ENCODE data around the gene TRAPPC3L. TPM values are rescaled to one million over a fixed set of nuclear protein-coding genes. Genes with fewer than 3 reads are reported as not detected.
A peak's percentile ranks its signal among the peaks of the same experiment; 100 is the strongest.

Gene TRAPPC3L
- total and polyA plus RNA-seq, 2 of the 13 experiments (the other 11 are each of a cell fraction or from before 2014, with no cell fraction given), result not detected

DNA sequence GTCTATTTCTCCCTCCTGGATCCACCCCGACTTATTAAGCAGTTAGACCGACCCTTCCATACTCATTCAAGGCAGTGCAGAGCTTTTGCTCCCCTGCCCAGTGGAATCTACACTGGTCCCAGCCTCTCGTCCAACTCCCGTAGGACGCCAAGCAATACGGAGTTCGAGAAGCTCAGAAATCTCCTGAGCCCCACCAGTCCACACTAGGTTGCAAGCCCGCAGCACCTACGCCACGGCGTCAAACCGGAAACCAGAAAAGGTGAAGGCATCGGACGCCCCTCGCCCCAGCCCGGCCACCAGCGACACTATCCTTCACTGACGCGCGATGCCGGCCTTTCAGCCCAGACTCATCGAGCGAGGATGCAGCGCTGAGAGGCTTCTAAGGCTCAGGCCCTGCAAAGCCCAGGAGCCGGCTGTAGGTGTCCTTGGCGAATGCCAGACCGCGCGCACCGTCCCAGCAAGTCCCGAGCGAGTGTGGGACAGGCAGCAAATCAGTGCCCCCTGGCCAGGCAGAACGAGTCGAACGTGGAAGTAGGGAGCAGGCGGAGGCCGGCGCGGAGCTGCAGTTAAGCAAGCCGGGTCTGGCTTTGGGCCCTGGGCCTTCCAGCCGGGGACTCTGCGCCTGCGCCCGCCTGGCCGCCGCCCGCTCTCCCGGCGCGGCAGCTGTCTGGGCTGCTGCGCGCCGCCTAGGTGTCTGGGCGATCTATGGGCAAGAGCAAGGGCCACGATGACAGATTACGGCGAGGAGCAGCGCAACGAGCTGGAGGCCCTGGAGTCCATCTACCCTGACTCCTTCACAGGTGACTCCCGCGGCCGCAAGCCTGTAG, 25.6 kb upstream of the TRAPPC3L start, which contains the start of gene RWDD1 (continued):
- TF ChIP-seq ISL2 (CRISPR knock-in tag; IDR thresholded peaks at IDR 0.05) (peak; percentile 88), ZNF746 (CRISPR knock-in tag; IDR thresholded peaks at IDR 0.05) (peak; percentile 67), KAT7 (CRISPR knock-in tag; IDR thresholded peaks at IDR 0.05; ENCODE audit: borderline replicate concordance) (peak; percentile 98; the same call in 1 of the 2 replicates), MTF2 (CRISPR knock-in tag; IDR thresholded peaks at IDR 0.05; ENCODE audit: borderline replicate concordance) (peak; percentile 30; the same call in 1 of the 2 replicates), ETV5 (CRISPR knock-in tag; IDR thresholded peaks at IDR 0.05; ENCODE audit: borderline replicate concordance) (peak; percentile 82), KDM6A (CRISPR knock-in tag; IDR thresholded peaks at IDR 0.05; ENCODE audit: low read depth) (no peak), ZNF24 (IDR thresholded peaks at IDR 0.05) (0 out of 2 replicates have a peak, but pooled peaks have one; percentile 29), U2AF2 (IDR thresholded peaks at IDR 0.05; ENCODE audit: low read depth, low read length) (no peak), ZFP36L2 (CRISPR knock-in tag; IDR thresholded peaks at IDR 0.05) (peak; percentile 67; the same call in 1 of the 2 replicates), ZNF549 (CRISPR knock-in tag; IDR thresholded peaks at IDR 0.05) (no peak), SCMH1 (CRISPR knock-in tag; IDR thresholded peaks at IDR 0.05; ENCODE audit: borderline replicate concordance) (no peak), ZNF883 (CRISPR knock-in tag; IDR thresholded peaks at IDR 0.05; ENCODE audit: not compliant biosample characterization) (peak; percentile 95), ZNF382 (CRISPR knock-in tag; IDR thresholded peaks at IDR 0.05; ENCODE audit: borderline replicate concordance) (no peak), ARHGAP35 (CRISPR knock-in tag; IDR thresholded peaks at IDR 0.05; ENCODE audit: borderline replicate concordance) (peak; percentile 96; the same call in 1 of the 2 replicates), MTA3 (CRISPR knock-in tag; IDR thresholded peaks at IDR 0.05) (0 out of 2 replicates have a peak, but pooled peaks have one; percentile 53), RFX1 (IDR thresholded peaks at IDR 0.05) (no peak), ZNF331 (CRISPR knock-in tag; IDR thresholded peaks at IDR 0.05) (peak; percentile 77; the same call in 1 of the 2 replicates), NFYB (CRISPR knock-in tag; IDR thresholded peaks at IDR 0.05) (peak; percentile 100)
- TF ChIP-seq, protein P1, sequence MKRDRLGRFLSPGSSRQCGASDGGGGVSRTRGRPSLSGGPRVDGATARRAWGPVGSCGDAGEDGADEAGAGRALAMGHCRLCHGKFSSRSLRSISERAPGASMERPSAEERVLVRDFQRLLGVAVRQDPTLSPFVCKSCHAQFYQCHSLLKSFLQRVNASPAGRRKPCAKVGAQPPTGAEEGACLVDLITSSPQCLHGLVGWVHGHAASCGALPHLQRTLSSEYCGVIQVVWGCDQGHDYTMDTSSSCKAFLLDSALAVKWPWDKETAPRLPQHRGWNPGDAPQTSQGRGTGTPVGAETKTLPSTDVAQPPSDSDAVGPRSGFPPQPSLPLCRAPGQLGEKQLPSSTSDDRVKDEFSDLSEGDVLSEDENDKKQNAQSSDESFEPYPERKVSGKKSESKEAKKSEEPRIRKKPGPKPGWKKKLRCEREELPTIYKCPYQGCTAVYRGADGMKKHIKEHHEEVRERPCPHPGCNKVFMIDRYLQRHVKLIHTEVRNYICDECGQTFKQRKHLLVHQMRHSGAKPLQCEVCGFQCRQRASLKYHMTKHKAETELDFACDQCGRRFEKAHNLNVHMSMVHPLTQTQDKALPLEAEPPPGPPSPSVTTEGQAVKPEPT (CRISPR knock-in tag; IDR thresholded peaks at IDR 0.05; ENCODE audit: low read depth), result peak; percentile 97
- TF ChIP-seq, protein P2, sequence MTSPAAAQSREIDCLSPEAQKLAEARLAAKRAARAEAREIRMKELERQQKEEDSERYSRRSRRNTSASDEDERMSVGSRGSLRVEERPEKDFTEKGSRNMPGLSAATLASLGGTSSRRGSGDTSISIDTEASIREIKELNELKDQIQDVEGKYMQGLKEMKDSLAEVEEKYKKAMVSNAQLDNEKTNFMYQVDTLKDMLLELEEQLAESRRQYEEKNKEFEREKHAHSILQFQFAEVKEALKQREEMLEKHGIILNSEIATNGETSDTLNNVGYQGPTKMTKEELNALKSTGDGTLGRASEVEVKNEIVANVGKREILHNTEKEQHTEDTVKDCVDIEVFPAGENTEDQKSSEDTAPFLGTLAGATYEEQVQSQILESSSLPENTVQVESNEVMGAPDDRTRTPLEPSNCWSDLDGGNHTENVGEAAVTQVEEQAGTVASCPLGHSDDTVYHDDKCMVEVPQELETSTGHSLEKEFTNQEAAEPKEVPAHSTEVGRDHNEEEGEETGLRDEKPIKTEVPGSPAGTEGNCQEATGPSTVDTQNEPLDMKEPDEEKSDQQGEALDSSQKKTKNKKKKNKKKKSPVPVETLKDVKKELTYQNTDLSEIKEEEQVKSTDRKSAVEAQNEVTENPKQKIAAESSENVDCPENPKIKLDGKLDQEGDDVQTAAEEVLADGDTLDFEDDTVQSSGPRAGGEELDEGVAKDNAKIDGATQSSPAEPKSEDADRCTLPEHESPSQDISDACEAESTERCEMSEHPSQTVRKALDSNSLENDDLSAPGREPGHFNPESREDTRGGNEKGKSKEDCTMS (CRISPR knock-in tag; conservative IDR thresholded peaks at IDR 0.05), result no peak
- TF ChIP-seq, protein P3, sequence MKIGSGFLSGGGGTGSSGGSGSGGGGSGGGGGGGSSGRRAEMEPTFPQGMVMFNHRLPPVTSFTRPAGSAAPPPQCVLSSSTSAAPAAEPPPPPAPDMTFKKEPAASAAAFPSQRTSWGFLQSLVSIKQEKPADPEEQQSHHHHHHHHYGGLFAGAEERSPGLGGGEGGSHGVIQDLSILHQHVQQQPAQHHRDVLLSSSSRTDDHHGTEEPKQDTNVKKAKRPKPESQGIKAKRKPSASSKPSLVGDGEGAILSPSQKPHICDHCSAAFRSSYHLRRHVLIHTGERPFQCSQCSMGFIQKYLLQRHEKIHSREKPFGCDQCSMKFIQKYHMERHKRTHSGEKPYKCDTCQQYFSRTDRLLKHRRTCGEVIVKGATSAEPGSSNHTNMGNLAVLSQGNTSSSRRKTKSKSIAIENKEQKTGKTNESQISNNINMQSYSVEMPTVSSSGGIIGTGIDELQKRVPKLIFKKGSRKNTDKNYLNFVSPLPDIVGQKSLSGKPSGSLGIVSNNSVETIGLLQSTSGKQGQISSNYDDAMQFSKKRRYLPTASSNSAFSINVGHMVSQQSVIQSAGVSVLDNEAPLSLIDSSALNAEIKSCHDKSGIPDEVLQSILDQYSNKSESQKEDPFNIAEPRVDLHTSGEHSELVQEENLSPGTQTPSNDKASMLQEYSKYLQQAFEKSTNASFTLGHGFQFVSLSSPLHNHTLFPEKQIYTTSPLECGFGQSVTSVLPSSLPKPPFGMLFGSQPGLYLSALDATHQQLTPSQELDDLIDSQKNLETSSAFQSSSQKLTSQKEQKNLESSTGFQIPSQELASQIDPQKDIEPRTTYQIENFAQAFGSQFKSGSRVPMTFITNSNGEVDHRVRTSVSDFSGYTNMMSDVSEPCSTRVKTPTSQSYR (CRISPR knock-in tag; IDR thresholded peaks at IDR 0.05; ENCODE audit: borderline replicate concordance), result peak; percentile 41
- TF ChIP-seq, protein P4, sequence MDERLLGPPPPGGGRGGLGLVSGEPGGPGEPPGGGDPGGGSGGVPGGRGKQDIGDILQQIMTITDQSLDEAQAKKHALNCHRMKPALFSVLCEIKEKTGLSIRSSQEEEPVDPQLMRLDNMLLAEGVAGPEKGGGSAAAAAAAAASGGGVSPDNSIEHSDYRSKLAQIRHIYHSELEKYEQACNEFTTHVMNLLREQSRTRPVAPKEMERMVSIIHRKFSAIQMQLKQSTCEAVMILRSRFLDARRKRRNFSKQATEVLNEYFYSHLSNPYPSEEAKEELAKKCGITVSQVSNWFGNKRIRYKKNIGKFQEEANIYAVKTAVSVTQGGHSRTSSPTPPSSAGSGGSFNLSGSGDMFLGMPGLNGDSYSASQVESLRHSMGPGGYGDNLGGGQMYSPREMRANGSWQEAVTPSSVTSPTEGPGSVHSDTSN (CRISPR knock-in tag; IDR thresholded peaks at IDR 0.05), result no peak

Measured in HepG2 (cell line).